ENCODE data around the gene AOX1.
"Not testable (repeated sequence)": the region's sequence is repeated elsewhere in the genome, so short reads cannot be mapped to it uniquely, and the experiment has no call there.

The AOX1 gene

DNA sequence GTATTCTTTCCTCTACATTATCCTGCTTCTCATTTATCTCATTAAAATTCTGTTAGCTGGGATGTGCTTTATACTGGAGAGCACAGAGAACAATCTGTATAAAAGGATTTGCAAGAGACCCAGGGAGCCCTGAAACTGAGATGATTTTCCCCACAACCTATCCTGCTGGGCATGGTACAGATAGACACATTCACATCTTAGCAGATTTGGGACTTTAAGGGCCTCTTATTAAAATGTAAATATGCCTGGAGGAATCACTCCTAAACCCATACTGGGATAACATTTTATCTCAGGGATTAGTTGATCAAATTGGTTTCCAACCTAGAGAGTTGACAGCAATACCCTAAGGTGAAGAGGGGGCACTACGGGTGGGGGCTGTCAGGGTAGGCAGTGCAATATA, 45.5 kb downstream of the AOX1 start:
- DNase-seq, result no peak

DNA sequence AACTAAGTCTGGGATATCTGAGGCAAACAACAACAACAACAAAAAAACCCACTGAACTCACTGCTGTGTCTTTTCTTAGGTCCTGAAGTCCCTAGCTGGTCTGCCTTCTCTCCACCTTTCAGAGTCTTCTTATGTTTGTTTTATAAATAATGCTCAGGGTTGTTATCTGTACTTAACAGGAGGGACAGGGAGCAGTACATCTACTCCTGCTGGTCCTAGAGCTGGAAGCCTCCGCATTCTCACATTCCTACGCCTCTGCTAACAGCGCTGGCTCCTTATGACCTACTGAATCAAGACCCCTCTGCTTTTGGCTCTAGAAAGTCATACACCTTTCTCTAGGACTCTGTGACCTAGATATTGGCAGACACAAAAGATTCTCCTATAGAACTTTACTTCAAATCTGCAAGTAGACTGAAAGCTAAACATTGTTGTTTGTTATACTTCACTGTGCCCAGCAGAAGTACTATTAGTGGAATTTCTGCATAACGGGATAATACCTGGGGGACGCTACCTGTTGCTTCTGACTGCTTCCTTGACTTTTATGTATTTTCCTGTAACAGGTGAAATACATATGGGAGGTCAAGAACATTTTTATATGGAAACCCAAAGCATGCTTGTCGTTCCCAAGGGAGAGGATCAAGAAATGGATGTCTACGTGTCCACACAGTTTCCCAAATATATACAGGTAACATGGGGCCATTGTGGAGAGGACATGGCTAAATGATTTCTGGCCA, 48.6 kb downstream of the AOX1 start:
- no peak for DNase-seq

GRCh38 chr2:200635251-200635650, 49.4 kb downstream of the AOX1 start:
- DNase-seq, result no peak

DNA sequence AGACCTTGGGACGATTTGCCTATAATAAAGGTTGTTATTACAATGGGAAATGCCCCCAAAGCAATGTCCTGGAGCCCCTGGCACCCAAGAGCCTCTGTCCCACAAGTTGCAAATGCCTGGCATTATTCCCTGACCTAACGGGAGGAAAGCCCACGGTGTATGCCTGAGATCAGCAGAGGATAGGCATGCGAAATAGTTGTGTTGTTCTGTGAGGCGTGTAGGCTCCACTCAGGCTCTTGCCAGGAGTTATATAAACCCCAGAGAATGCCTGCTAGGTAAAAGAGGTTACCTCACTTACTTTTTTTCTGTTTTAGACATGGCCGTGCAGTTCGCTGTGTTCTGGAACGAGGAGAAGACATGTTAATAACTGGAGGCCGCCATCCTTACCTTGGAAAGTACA, 52.1 kb downstream of the AOX1 start:
- no peak for DNase-seq

DNA sequence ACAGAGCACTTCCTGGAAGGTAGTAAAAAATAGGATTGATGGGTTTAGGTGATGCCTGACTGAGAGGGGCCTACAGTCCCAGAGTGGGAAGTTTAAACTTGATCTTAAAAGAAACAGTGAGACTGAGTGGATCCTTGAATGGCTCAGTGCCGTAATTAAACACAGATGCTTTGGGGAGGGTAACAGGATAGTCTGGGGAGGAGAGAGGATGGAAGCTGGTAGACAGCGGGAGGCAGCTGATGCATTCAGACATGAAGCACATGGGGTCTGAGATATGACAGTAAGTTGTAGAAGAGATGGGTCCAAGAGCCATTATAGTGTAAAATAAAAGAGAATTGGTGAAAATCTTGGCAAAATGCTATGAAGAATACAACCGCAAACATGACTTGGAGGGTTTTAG, 54.4 kb downstream of the AOX1 start:
- DNase-seq, result no peak

- DNase-seq, result no peak
Measured at GRCh38 chr2:200640901-200641300, 55.1 kb downstream of the AOX1 start.

DNA sequence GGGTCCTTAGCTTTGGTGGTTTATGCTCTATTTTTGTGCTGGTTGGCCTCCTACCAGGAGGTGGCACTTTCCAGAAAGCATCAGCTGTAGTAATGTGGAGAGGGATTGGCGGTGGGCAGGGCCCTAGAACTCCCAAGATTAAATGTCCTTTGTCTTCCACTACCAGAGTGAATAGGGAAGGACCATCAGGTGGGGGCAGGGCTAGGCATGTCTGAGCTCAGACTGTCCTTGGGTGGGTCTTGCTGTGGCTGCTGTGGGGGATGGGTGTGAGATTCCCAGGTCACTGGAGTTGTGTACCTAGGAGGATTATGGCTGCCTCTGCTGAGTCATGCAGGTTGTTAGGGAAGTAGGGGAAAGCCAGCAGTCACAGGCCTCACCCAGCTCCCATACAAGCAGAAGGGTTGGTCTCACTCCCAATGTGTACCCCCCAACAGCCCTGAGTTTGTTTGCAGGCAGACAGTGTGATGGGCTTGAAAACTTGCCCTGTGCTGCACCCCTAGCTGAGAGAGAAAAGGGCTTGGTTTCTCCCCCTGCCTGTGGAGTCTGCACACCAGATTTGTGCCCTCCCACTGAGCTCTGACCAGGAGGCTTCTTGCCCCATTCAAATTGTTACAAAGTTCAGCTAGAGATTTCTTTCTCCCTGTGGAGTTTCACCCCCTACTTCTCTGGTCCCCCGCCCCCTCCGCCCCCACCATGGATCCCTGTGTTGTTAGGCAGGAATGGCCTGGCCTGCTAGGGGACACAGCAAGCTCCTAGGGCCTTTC, 62.9 kb downstream of the AOX1 start:
- not testable (repeated sequence) for DNase-seq

DNA sequence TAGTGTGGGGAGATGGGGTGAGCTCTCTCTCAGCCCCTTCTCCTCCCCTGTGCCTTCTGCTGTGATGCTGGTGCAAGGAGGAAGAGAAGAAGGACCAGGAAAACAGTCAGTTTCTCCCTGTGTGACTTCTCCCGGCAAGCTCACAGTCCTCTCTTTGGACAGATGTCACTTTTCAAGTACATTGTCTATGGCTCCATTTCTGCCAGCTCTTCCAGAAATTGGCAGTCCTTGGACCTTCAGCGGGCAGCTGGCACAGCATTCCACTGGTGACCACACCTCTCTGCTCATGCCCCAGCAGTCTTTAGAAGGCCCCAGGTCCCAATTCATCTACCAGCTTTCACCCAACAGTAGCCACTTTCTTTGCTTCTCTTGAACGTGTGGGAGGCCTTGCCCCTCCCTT, 63.9 kb downstream of the AOX1 start:
- no peak for DNase-seq

DNA sequence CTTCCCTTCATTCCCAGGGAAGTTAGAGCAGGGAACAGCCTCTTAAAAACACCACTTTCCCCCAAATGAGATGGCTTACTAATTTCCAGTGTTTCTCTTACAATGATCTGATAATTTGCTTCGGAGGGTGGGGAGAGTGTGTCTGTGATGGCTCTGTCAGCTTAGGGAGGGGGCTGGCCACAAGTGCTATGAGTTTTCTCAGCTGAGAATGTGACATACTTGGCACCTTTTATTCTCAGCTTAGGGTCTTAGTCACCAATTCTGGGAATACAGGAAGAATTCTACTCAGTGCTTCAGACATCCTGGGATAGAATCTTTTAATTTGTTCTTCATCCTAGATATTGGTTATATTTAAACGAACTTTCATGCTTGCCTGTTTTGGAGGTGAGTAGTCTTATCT, 64.4 kb downstream of the AOX1 start:
- DNase-seq, result no peak

DNA sequence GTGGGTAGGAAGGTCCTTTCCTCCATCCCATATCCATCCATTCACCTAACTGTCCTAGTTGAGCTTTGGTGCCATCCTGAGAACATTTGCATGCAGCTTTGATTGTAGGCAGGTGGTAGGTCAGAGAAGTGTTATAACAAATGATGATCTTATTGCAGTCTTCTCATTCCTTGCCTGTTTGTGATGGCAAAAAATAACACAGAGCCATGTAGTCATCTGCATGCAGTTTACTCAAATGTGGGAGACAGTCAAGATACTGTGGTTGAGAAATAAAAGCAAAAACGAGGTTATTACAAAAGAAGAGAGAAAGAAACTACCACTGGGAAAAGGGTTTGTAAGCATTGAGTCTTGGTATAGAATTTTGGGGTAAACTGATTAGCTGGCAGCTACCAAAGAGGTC, 66.3 kb downstream of the AOX1 start:
- DNase-seq, result no peak

DNA sequence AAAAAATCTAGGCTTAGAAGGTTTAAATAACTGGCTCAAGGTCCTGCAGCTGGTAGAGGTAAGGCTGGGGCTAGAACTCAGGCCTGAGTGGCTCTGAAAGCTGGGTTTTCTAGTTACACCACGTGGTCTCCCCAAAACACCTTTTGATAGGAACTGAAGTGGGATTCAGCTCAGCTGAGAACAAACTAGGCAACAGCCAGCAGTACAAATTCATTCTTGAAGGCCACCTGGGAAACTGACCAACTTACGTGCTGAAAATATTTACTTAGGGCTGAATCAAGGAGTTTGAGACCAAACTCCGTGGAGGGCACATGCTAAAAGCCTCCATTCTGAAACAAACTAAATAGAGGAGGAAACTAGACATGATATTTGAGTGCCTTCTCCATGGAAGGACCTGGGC, 67.2 kb downstream of the AOX1 start:
- DNase-seq, result no peak

DNA sequence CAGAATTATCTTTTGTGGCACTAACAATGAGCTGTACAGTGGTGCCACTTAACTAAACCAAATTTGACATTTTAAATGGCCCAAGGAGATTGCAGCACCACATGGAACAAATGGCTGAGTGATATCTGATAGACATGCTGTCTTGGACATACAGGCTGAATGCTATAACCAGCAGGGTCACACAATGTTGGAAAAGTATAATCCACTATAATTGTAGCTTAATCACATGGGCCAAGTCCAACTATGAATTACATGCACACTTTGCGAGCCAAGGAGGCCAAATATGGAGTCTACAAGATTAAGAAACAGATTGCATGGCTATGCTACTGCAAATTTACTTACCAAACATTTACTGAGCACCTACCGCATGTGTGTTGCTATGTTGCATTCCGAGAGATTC, 69.0 kb downstream of the AOX1 start:
- no peak for DNase-seq

GRCh38 chr2:200655918-200656580, 70.2 kb downstream of the AOX1 start:
- no peak for DNase-seq

DNA sequence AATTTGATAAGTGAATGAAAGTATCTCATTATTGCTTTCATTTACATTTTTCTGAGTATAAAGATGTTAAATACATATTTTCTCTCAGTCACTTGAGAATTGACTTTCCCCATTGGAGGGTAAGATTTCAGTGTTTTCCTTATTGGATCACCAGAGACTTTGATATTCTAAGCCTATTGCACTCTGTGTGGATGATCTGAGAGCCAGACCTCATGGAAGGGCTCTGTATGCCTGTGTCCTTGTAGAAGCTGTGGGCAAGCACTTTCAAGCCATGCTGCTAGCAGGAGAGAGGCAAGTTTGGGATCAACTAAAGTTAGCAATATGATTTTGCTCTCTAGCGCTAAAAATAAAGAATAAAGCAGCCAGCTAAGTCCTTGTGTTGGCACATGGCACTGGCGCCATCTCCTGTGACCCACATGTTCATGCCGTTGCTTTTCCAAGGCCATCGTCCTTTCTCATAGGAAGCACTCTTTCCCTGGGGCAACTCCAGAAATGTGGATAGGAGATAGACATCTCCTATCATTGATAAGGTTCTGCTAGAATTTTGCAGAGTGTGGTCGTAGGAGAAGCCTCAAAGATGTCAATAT, 72.6 kb downstream of the AOX1 start:
- DNase-seq, result no peak

GRCh38 chr2:200659410-200659809, 73.6 kb downstream of the AOX1 start:
- no peak for DNase-seq

- DNase-seq, result no peak
Measured at GRCh38 chr2:200661477-200661876, 75.7 kb downstream of the AOX1 start.

DNA sequence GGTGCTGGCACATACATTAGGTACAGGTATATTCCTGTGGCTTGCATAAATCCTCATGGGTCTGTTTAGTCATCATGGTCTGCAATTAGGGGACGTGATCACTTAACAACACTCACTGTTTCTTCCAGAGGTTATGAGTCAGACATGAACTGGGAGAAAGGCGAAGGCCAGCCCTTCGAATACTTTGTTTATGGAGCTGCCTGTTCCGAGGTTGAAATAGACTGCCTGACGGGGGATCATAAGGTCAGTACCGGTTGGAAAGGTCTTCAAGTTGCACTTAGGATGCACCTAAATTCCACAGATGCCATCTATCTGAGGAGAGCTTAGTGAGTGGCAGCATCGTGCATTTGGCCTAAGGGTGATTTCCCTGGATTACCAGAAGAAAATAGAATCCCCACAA, 76.9 kb downstream of the AOX1 start:
- no peak for DNase-seq

DNA sequence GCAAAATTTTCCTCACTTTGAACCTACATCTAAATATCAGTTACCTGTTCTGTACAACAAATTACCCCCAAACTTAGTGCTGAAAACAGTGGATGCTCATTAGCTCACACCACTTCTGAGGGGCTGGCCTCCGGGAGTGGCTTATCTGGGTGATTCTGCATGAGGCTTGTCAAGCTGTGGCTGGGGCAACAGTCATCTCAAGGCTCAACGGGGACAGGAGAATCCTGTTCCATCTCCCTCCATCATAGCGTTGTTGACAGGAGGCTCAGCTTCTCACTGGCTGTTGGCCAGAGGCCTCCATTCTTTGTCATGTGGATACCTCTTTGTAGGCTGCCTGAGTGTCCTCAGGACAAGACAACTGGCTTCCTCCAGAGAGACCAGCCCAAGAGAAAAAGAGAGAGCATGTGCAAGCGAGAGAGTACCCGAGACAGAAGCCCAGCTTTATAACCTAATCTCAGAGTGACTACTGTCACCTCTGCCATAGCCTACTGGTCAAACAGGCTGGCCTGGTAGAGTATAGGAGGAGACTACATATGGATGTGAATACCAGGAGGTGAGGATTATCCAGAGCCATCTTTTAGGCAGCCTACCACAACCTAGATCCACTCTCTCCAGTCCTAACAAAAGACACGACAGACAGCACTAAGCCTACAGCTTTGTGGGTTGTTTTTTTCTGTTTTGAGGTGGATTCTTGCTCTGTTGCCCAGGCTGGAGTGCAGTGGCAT, 79.1 kb downstream of the AOX1 start:
- no peak for DNase-seq

DNA sequence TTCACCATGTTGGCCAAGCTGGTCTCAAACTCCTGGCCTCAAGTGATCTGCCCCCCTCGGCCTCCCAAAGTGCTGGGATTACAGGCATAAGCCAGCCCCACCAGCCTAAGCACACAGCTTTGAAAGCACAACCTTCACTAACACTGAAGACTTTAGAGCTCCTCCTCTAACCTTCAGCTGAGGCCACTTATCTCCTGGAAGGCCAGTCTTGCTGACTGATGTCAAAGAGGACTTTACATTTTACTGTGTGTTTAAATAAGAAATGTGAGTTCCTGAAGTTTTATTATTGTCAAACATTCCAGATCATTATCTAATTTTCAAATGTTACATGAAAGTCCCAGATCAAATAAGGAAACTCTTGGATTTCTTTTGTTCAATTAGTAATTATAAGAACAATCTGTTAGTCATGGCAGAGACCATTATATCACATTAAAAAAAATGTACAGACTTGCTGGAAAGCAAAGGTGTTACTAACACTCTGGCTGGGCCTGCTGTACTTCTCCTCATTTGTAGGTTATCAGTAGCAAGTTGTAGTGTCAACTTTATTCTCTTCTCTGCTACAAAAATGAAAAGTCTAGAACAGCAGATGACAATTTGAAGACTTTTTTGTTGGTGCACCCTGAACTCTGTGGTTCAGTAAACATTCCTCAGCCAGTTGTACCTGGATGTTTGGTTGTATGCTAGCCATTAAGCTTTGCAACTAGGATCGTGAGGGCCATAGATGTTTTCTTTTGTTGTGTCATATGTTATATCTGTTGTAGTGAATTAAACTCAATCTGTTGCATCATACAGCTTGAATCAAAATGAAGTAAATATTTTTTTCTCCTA, 80.0 kb downstream of the AOX1 start:
- DNase-seq, result no peak

- DNase-seq, result no peak
Measured at GRCh38 chr2:200667413-200667812, 81.6 kb downstream of the AOX1 start.

GRCh38 chr2:200668478-200668877, 82.7 kb downstream of the AOX1 start:
- DNase-seq, result no peak

DNA sequence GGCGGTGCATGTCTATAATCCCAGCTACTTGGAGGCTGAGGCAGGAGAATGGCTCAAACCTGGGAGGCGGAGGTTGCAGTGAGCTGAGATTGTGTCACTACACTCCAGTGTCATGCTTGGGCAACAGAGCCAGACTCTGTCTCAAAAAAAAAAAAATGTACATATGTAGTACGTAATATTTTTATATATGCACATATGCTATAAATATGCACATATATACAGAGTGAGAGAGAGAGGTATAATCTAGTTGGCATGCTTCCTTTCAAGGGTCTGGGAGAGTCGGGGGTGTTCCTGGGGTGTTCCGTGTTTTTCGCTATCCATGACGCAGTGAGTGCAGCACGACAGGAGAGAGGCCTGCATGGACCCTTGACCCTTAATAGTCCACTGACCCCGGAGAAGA, 83.5 kb downstream of the AOX1 start:
- no peak for DNase-seq
